GM19467 (cell line): ENCODE data around the gene GPD1.
"Not testable (repeated sequence)": the region's sequence is repeated elsewhere in the genome, so short reads cannot be mapped to it uniquely, and the experiment has no call there.

Experiments used
- ATAC-seq: cut with Tn5 transposase; IDR thresholded peaks from one replicate; pipeline ENCODE4 v1.9.1; 2021; ENCODE audit warnings: mild to moderate bottlenecking, moderate library complexity; ENCODE audit not compliant: unreplicated experiment

The GPD1 gene

DNA sequence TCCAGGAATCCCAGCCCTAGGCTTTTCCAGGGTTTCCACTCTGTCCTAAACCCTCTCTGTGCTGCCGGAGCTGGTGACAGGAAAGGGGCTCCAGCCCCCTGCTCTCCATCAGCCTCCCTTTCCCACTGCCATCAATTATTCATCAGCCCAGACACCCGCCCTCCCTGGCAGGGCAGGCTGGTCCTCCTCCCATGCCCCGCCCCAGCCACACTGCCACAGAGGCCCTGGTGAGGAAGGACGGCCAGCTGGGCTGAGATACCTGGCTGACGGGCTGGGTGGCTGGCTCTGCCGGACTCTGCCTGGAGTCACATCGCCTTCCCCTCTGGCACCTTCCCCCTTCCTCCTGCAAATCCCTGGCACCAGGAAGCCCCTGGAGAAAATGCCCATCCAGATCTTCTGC is 30.6 kb upstream of the GPD1 start:
- no peak for ATAC-seq

DNA sequence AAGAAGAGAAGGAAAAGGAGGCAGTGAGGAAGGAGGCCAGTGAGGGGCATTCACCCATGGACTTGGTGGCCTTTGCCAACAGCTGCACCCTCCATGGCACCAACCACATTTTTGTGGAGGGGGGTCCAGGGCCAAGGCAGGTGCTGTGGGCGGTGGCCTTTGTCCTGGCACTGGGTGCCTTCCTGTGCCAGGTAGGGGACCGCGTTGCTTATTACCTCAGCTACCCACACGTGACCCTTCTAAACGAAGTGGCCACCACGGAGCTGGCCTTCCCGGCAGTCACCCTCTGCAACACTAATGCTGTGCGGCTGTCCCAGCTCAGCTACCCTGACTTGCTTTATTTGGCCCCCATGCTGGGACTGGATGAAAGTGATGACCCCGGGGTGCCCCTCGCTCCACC is 30.1 kb upstream of the GPD1 start:
- ATAC-seq: no peak

DNA sequence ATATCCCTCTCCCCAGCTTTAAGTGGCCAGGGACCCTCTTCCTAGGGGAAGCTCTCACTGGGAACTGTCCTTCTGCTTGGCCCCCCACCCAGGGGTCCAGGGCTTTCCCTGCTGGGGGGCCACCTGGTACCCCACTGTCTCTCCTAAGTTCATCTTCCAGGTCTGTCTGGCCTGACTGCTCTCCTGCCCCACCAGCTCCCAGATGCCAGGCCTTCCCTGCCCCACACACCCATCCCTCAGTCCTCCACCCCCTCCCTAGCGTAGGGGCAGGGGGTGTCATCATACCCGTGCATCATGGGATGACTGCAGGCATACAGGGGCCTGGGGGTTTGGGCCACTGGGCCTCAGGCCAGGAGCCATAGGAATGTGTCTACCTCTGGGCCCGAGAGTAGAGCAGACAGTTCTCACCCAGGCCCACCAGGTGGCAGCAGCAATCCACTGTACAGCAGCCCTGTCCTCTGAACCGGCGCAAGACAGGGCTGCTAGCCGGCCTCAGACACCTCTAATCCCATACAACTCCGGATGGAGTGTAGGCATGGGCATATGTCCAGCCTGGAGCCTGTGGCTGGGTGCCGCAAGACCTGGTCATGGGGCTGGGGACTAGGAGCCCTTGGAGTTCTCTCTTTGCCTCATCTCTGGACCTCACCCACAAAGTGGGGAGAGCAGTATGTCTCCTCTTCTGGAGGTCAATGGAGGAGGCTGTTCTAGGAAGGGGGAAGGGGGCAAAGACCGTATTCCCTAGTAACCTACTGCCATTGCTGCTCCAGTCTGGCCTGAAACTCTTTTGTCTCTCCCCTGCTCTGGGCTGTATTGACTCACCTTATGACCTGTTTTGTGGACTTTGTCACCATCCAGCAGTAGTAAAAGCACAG is 28.6 kb upstream of the GPD1 start:
- ATAC-seq: peak; percentile 84

DNA sequence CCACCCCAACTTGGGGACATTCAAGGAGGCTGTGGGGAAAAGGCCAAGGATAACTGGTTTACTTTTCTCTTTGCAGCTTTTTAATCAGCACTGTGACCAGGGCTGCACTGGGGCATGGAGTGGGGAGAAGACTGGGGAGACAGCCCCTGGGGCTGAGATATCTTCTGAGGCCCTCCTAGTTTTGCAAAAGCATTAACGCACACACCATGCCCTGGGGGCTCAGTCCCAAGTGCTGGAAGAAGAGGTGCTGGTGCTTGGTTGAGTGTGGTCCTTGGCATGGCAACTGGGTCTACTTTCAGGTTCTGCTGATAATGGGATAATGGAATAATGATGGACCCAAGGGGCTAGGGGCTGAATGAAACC is 28.0 kb upstream of the GPD1 start:
- ATAC-seq: no peak

DNA sequence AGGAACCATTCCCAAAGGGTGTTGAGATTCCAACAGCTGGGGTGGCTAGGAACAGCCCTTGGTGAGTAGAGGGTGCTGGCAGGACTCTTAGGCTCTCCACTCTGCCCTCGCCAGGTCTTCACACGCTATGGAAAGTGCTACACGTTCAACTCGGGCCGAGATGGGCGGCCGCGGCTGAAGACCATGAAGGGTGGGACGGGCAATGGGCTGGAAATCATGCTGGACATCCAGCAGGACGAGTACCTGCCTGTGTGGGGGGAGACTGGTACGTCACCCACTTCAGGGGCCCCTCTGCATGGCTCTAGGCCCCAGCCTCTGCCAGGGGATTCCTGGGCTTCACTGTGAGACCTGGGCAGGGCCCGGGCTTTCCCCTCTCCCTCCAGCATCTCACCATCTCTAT is 26.7 kb upstream of the GPD1 start:
- ATAC-seq: no peak

DNA sequence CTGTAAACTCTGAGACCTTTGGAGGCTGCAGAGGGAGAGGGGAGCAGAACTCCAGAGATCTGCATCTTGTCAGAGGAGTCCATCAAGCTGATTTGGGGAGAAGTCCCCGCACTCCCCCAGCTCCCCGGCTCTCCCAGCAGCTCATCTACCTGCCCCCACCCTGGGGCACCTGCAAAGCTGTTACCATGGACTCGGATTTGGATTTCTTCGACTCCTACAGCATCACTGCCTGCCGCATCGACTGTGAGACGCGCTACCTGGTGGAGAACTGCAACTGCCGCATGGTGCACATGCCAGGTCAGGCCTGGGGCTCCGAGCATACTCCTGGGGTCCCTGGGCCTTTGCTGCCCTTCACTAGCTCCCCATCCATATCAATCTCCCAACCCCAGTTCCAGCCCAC is 25.5 kb upstream of the GPD1 start:
- ATAC-seq: no peak

DNA sequence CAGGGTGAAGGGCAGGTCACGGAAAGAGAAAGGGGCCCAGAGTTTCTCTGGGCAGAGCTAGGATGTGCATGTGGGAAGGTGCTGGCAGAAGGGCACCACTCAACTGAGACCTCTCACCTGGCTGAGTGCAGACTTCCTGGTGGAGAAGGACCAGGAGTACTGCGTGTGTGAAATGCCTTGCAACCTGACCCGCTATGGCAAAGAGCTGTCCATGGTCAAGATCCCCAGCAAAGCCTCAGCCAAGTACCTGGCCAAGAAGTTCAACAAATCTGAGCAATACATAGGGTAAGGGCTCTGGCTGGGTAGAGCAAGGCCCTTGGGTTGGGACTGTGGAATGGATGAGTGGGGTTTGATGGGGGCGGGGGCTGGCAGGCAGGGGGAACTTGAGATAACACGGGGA is 24.0 kb upstream of the GPD1 start:
- no peak for ATAC-seq

DNA sequence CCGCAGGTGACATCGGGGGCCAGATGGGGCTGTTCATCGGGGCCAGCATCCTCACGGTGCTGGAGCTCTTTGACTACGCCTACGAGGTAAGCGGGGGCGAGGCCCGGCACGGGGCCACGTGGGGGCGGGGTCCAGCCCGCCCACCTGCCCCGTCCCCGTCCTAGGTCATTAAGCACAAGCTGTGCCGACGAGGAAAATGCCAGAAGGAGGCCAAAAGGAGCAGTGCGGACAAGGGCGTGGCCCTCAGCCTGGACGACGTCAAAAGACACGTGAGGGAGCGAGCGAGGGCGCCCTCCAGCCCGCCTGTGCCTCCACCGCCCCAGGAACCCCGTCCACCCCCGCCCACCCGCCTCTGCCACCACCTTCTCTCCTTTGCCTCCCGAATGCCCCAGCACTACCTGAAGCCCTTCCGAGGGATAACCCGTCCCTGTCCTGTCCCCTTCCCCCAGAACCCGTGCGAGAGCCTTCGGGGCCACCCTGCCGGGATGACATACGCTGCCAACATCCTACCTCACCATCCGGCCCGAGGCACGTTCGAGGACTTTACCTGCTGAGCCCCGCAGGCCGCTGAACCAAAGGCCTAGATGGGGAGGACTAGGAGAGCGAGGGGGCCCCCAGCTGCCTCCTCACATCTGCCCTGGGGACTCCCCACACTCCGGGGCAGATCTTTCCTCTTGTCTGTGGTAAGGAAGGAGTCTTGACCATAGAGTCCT is 22.6 kb upstream of the GPD1 start:
- no peak for ATAC-seq

DNA sequence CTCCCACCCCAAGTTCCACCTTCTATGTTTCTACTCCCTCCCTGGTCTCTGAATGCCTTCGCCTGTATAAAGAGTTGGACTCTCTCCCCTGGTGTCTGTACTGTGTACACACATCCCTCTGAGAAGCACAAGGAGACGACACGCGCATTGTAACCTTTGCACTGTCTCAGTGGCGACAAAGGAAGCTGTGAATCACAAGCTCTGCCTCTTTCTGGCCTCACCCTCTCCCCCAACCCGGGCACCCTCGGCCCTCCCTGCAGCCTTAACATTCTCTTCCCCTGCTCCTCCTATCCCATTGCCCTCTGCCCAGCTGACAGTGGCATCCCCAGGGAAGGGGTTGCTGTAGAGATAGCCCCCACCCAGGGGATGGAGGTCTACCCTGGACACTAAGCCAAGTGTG is 21.2 kb upstream of the GPD1 start:
- ATAC-seq: no peak

DNA sequence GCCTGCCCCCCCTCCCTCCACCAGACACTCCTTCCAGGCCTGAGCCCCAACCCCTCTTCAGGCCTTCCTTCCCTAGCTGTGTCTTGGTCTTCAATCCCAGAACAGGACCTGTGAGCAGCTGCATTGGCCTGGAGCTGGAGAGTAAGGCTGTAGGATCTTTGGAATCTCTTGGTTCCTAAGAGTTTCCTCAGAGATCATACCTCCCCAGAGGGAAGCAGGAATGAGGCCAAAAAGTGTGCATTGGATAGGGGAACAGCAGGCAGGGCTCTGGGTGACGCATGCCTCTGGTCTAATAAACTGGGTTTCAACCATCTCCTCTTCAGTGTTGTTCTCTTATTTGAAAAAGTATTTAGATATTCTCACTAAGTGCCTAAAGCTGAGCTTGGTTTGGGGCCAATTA is 20.5 kb upstream of the GPD1 start:
- no peak for ATAC-seq

DNA sequence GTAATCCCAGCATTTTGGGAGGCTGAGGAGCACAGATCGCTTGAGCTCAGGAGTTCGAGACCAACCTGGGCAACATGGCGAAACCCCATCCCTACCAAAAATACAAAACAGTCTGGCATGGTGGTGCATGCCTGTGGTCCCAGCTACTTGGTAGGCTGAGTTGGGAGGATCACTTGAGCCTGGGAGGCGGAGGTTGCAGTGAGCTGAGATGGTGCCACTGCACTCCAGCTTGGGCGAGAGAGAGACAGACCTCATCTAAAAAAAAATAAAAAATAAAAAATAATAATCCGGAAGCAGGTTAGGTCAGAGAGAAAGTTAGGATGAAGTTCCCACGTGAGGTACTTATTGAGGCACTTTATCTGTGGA is 19.4 kb upstream of the GPD1 start:
- ATAC-seq: not testable (repeated sequence)

DNA sequence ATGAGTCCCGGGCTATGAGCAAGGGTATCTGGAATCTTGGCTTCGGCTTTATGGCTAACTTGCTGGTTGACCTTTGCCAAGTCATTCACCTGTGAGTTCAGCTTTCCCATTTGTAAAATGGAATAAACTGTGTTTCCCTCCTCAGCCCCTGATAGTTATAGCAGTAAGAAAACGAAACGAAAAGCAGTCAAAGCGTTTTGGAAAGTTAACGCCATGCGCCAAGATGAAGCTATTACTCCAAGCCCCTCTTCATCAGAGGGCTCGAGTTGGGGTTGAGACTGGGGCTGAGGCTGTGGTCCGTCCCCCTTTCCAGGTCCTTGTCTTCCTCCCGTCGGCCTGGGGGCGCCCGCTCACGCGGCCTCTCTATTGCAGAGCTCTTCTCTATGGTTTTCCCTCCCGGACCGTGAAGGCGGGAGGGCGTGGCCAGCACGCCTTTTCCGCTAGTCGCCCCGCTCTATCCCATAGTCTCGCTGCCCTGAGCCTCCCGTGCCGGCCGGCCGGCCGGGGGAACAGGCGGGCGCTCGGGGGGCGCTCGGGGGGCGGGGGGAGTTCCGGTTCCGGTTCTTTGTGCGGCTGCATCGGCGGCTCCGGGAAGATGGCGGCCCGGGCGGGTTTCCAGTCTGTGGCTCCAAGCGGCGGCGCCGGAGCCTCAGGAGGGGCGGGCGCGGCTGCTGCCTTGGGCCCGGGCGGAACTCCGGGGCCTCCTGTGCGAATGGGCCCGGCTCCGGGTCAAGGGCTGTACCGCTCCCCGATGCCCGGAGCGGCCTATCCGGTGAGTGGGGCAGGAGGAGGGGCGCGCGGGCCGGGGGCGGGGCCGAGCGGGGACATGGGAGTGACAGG is 18.8 kb upstream of the GPD1 start, which contains the start of gene SMARCD1:
SMARCD1 (plus strand) TSS at position 568 of the 840 bp plus-strand sequence; CDS start at position 596, 28 bp downstream.
- ATAC-seq: peak; percentile 85

DNA sequence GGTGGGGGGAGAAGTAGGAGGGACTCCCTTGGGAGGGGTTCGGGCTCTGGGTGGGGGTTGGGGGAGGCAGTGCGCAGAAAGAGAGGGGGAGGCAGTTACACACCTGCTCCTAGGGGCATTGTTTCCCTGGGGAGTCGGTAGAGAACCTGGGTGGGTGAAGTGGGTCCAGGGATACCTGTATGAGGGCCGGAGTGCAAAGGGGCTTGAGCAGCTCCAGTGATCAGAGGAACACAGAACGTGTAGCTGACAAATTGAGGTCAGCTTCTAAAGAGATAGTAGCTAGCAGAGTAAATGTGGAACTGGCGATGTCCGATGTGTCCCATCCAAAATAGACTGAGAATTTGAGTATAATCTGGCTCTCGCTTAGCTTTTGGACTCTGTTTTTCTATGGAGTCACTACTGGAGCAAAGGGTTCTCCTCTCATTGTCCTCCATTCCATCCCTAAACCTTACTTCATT is 18.2 kb upstream of the GPD1 start:
- ATAC-seq: peak; percentile 12

DNA sequence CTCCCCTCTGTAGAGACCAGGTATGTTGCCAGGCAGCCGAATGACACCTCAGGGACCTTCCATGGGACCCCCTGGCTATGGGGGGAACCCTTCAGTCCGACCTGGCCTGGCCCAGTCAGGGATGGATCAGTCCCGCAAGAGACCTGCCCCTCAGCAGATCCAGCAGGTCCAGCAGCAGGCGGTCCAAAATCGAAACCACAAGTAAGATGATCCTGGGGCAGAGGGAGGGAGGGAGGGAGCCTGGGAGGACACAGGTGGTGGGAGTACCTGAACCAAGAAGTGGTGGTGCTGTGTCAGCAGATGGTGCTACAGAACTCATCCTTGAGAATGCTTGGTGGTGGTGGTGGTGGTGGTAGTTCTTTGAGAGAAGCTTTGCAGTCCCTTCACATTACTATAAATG is 17.7 kb upstream of the GPD1 start:
- ATAC-seq: no peak

DNA sequence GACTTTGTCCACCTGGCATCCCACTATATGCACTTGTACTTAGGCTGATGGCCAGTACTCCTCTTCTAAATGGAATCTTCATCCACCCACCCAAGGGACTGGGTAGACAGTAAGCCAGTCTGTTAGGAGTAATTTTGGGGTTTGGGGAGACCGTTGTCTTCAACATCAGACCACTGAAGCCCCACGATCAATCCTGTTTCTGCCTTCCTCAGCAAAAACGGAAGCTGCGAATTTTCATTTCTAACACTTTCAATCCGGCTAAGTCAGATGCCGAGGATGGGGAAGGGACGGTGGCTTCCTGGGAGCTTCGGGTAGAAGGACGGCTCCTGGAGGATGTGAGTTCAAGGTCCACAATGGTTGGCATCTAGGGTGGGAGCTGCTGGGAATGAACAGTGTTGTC is 16.7 kb upstream of the GPD1 start:
- ATAC-seq: no peak

DNA sequence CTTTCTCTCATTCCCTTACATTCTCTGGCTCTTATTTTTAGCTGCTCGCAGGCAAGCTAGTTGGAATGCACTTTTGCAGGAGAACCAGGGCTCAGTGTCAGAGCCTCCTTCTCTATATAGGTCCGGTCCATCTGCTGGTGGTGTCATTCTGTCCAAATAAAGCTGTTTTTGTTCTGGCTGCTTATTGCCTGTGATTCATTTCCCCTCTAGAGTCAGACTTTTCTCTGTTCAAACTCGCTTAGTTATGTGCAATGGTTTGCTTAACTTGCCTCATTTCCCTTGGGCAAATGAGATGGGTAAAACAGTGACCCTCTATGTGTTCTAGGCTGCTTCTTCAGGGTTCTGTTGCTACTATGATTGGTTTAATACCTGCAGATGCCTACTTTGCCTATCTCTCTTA is 15.8 kb upstream of the GPD1 start:
- no peak for ATAC-seq

DNA sequence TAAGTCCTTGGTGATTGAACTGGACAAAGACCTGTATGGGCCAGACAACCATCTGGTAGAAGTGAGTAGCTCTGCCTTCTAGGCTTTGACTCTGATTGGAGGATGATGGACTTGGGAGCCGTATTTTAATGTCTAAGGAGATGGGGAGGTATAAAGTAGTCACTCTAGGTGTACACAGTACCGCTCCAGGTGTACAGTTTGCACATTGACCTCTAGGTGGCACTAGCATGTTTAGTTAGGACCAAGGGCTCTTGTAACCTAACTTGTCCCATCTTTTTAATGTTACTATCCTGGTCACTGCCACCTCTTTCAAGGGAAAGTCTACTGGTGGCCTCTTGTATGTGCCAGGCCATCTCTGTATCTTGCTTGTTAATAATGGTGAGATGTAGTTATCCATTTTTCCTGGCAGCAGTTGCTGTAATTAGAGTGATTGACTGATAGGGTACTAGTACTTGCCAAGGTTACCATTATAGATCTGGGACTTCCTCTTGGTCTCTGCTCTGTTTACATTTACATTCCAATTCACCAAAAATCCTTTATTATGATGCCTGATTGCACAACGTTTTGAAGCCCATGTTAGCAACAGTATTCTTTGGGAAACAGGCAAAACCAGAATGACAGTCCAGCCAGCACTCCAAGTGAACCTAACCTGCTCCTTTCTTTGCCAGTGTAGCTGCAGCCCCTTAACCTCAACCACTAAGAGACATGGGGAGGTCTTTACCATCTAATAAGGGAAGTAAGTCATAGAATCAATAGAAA is 15.1 kb upstream of the GPD1 start:
- no peak for ATAC-seq

DNA sequence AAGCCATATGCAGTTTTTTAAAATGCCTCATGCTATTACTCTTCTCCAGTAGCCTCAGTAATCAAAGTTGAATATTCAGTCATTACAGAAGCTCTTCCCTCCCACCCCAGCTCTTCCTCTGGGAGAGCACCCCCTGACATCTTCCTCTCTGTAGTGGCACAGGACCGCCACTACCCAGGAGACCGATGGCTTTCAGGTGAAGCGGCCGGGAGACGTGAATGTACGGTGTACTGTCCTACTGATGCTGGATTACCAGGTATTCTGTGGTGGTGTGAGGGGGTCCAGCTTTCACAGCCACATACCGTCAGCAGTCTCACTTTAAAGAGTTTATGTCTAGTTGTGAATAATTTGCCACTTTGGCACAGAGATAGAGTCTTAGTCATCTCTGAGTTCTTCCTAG is 14.1 kb upstream of the GPD1 start:
- ATAC-seq: no peak

DNA sequence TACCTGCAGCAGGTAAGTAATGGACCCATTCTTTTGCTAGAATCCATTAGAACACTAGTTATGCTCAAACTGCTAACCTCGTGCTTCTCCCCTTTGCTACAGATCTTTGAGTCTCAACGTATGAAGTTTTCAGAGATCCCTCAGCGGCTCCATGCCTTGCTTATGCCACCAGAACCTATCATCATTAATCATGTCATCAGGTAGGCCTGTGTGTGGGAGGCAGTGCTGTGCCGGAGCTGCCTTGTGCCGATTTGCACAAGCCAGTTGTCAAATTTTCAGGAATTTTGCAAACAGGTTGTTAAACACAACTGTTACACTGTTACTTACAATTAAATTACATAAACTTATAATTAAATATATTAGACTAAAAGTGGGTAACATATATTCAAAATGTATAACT is 13.4 kb upstream of the GPD1 start:
- ATAC-seq: no peak

DNA sequence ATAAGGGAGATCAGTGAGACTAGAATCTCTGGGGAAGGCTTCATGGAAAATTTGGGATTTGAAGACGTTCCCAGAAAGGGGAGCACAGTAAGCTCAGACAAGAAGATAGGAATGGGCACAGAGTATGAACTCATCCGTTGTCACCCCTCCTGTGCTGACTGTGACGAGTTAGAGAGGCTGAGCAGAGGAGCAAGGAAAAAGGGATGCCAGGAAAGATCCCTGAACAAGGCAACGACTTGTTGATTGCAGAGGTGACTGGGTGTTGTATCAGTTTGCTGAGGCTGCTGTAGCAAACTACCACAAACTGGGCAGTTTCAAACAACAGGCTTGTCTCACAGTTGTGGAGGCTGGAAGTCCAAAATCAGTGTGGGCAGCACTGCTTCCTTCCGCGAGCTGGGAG is 5.9 kb upstream of the GPD1 start:
- ATAC-seq: no peak
